ENCODE measurements around the gene DPP10.

Gene DPP10

DNA sequence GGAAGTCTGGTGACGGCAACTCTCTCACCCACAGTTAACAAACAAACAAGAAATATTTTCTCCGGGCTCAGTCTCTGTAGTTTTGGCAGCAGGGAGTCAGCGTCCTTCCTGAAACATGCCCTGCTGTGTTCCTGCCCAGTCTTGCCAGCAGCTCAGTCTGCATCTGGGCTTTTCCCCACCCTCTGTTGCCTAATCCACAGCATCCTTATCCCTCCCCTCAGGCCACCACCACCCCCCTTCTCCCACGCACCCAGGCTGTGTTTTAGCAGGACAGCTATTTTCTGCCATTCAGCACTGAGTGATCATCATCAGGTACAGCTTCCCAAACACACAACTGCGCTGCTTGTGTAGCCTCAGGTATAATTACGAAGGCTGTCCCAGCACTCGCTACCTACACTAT is 168.2 kb downstream of the DPP10 start:
- no peak for DNase-seq

DNA sequence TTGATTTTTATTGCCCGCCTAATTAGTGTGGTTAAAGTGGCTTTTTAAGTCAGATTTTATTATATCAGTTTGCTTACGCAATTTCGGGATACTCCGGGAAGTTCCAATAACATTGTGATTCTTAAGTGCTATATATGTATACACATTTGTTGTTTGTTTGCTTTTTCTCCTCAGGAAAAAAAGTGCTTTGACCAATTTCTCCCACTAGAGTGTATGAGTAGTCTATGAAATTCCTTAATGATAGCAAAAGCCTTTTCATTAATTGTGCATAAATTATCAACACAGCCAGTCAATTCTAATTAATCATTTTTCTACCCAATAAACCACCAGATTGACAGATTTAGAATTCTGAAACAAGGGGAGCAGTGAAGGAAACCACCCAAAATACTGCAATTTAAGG is 172.2 kb downstream of the DPP10 start:
- DNase-seq, result no peak

DNA sequence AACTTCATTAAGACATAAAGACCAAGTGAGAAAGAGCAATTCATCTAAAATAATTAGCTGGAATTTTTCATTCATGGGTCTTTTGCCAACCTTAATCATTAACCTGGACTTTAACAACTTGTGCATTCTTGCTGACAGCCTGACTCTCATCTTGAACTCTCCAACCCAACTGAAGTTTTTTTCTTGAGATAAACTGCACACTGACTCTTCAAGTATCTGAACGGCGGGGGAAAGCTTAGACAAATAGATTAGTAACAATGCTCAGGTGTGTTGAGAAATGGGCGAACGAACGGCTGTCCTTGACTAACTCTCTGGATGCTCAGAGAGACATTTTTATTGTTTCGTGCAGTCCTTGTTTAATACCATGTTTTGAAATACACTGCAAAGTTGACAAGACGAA is 186.0 kb downstream of the DPP10 start:
- DNase-seq, result no peak

DNA sequence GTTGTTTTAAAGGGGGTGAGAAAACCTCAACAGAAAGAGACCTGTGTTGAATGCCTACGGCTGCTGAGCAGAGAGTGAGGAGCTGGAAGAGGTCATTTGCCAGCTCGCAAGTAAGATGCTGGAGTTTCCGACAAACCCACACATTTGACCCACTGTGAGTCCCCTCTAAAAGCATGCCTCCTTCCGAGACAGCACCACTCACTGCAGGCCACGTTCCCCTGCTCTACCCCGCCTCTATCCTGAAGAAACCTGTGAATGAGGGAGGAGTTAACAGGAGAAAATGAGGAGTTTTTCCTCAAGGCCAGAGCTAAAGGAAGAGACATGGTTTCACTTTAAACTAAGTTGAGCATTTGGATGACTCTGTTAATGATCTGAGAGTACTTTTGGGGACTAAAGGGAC is 188.7 kb downstream of the DPP10 start:
- DNase-seq, result no peak

DNA sequence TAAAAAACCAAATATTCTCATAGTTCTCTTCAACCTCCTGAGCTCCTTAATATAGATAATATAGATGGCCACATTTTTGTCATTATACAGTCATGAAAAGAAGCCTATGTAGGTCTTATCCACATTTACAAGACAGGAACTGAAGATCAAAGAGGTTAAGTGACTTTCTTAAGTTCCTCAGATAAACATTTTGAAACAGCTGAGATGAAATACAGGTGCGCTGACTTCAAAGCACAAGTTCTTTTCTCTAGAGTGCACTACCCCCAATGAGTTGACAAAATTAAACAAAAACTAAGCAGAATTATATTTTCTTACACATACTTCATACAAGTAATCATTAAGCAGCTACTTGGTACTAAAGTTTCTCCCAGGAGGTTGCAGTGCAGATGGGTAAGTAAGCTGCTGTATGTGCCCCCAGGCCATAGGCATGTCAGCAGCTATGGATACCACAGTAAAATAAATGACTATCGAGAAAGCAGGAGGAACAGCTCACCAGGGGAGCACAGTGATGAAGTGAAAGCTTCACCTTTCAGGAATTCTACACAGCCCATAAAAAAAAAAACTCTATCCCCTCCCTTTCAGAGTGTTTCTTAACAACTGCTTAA is 199.8 kb downstream of the DPP10 start:
- DNase-seq, result no peak

DNA sequence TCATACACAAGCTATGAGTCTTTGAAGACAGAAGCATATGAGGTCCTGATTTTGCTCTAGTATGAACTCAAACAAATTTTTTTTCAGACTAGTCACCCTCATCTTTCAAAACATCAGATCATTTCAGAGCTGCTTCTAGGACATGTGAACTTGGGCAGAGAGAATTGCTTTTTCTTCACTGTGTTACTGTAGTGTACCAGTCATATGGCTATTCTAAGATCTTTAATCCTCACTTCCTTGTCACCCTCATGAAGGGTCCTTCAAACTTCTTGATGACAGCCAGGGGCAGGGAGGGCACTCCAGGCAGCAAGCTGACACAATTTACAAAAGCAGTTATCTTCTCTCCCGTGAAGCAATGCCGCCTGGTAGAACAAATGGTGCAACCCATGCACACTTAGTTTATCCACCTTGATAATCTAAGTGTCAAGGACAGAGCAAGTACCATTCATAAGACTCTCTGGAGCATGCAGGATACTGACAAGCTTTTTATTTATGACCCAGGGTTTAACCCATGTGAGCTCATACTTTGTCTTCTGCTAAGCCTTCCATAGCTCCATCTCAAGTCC is 200.6 kb downstream of the DPP10 start:
- no peak for DNase-seq

DNA sequence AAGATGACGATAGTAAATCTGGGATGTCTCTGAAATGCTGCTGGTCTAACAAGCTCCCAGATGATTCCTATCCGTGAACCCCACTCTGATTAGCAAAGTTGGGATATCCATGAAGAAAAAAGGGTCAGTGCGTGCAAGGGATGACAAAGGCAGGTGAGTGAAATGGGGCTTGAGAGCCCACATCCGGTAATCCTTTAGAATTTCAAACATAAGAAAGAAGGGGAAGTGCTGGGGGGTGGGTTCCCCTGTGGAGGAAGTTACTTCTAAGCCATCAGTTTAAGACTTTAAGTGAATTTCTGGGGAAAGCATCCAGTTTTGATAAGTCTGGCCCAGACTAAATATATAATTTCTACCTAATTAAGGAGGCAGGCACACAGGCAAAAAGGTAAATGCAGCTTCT is 209.5 kb downstream of the DPP10 start:
- no peak for DNase-seq

DNA sequence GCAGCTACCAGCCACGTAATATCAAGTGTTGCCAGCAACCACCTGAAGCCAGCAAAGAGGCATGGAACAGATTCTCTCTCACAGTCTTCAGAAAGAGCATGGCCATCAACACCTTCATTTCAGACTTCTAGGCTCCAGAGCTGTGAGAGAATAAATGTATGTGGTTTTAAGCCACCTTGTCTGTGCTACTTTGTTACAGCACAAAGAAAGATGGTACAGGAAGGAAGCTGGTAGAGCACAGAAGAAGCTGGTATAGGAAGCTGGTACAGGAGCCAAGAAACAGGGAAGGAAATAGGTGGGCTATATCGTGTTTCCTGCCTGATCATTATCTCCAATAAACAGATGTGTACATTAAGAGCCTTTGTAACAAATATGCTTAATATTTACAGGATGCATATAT is 217.4 kb downstream of the DPP10 start:
- no peak for DNase-seq

DNA sequence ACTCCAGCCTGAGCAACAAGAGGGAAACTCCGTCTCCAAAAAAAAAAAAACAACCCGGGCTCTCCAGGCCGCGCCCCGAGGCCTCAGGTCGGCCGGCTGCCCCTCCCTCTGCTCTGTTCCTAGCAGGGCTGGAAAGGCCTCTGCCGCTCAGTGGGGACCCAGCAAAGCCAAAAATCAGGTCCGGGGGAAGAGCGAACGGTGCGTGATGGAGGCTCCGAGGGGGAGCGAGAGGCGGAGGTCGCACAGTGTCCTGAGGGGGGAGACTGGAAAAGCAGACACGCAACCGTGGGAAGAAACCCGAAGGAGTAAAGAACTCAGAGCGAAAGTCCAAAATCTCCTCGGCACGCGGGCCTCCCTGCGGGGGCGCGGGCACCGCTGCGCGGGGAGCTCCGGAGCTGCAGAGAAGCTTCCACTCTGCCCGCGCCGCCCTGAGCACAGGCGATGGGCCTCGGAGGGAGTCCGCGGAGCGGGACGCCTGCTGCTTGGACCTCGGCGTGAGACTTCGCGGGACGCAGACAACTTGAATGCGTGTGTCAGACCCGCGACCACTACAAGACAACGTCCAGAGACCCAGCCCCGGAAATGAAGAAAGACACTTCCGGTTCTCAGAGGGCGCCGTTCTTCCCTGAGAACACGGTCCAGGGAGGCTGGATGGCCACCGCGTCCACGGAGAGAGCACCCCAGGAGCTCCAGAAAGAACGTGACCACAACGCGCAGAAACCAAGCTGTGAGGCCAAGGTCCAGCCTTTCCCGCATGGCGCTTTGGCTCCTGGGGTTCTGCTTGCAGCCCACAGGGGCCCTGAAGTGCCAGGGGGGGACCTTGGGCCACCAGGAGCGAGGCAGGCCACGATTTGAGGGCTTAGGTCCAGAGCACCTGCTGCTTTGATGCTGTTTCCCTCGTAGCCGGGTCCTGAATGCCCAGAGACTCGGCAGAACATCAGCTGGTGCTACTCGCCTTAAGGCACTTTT is 219.8 kb downstream of the DPP10 start:
- no peak for DNase-seq

DNA sequence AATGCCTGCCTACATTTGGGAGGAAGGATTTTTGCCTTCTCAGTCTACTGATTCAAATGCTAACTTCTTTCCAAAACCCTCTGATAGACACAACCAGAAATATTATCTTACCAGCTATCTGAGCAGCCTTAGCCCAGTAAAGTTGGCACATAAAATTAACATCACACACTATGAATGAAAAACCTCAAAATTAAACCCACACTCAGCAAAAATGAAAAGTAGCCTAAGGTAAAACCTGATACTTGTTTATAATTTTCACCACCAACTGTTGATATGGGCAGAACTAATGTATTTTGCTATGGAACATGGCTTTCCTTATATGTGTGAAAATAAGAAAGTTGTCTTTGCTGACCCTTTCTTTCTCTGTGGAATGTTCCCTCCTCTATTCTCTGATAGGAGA is 226.0 kb downstream of the DPP10 start:
- DNase-seq, result no peak

DNA sequence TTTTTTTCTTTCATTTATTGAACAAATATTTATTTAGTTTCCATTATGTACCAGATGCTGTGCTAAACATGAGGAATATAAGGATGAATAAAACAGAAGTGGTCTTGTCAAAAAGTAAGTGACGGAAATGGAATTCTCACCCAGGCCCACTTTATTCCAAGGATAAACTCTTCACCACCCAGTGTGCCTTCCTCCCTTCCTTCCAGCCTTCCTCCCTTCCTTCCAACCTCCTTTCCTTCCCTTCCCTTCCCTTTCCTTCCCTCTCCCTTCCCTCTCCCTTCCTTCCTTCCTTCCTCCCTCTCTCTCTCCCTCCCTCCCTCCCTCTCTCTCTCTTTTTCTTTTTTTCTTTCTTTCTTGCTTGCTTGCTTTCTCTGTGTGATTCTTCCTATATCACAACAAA is 240.8 kb downstream of the DPP10 start:
- DNase-seq, result no peak

DNA sequence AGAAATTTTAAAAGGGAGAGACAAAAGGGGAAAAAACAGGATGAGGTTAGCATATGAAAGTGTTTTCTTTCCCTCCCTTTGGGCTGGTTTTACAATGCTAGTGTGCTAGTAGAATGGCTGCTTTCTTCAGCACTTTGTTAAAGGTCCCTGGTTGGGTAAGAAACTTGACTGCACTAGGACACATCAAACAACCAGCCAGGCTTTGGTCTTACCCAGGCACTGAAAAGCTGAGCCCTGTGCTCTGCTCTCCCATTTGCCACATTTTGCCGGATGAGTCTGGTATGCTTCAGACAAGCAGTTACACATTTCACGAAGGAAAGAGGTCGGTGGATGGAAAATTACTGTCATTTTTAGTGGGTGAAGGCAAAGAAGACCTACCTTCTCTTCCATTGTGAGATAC is 242.0 kb downstream of the DPP10 start:
- DNase-seq, result no peak

DNA sequence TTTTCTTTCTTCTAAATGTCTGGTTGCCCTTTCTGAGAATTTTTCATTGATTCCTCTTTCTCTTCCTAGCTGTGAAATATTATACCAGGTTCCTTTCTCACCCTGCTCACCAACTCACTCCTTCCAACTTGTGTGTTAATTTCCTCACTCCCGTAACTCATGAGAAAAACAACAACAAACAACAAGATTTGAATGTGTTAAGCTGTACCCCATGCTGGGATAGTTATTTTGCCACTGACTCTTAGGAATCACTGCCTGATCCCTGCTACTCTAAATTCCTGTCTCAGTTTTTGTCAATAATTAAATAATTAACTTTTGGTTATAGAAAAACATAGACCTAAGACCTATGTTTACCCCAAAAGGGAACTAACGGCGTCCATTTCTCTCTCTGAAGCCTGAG is 242.7 kb downstream of the DPP10 start:
- no peak for DNase-seq

DNA sequence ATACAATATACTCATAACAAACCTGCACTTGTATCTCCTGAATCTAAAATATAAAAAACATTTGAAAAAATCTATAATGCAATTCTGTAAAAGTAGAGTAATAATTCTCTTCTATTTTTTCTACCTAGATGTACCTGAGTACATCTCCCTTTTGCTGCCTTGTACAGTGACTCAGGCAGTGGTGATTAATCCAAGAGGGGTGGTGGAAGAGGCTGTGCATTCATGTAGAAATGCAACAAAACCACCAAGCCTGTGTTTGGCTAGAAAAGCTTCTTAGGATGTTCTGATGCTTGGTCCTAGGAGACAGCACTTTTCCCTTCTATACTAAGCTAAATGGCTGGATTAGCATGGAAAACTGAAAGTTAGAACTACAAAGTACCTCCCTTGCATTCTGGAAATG is 245.8 kb downstream of the DPP10 start:
- no peak for DNase-seq

DNA sequence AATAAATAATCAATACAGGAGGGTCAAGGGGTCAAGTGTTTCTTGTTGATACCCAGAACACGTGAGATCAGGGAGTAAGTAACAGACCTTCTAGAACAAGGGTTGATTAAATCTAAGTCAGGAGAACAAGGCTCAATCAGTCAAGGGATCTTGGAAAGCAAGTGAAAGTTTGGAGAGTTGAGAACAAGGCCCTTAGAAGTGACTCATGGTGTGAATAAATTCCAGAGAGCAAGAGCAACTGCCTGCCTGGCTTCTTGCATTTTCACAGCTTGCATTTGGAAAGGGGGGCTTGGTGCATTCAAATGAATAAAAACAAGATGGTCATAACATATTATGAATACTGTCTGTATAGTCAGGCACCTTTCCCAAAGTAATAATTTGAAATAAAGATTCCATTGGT is 256.1 kb downstream of the DPP10 start:
- no peak for DNase-seq

DNA sequence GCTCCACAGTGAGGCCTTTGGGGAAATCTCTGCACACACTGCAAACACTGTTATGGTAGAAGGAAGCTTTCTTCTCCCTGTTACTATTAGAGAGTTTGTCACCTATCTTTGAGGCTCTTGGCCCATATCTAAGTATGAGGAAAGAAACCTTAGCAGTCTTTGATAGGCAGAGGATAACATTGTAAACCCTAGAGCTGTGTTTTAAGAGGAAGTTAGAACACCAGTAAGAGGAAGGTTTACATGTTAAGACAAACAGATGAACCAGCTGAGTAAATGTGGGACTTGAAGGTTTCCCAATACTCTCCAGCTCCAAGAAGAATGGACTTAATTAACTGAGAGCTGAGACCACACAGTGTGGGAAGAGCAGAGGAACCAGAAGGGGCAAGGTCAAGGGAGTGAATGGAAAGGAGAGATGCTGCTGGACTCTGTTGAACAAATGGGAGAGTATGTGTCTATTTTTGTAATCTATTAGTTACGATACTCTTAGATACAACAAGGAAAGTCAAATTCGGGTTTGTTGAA is 257.0 kb downstream of the DPP10 start:
- no peak for DNase-seq

DNA sequence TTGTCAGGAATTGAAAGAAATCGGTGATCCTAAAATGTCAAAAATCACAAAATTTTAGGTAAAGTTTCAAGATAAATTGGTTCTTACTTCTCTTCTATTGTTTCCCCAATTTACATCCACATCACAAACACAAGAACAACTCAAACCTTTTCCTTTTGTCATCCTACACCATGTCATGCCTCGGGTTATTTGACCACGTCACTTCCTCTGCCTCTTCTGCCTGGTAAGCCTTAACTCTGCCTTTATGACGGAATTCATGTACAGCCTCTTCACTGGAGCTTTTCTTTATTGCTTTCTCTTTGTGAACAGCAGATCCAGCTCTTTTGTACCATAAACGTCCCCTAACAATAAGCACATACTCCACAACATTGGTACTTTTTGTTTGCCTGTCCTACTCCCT is 258.0 kb downstream of the DPP10 start:
- DNase-seq, result no peak

DNA sequence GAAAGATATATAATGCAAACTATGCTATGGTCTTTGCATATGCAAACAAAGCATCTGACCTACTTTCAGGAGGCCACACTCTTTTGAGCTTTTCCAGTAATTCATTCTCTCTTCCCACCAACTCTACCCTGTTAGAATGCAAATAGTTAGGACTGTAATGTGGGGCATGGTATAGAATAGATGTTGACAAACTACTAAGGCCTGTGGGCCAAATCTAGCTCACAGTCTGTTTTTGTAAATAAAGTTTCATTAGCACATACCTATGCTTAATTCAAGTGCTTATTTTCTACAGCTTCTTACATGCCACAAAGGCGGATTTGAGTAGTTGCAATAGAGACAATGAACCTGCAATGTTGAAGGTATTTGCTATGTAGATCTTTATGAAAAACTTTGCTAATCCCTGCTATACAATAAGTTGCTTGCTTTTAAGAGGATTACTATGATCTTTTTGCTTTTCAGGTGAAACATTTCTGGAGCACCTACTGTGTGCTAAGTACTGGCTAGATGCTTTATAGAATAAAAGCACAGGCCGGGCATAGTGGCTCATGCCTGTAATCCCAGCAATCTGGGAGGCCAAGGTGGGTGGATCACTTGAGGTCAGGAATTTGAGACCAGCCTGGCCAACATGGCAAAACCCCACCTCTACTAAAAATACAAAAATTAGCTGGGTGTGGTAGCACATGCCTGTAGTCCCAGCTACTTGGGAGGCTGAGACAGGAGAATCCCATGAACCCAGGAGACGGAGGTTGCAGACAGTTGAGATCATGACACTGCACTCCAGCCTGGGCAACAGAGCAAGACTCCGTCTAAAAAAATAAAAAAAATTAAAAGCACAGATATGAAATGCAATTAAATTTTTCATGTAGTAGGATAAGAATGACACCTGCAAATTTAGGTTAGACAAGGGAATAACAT is 267.8 kb downstream of the DPP10 start:
- no peak for DNase-seq

DNA sequence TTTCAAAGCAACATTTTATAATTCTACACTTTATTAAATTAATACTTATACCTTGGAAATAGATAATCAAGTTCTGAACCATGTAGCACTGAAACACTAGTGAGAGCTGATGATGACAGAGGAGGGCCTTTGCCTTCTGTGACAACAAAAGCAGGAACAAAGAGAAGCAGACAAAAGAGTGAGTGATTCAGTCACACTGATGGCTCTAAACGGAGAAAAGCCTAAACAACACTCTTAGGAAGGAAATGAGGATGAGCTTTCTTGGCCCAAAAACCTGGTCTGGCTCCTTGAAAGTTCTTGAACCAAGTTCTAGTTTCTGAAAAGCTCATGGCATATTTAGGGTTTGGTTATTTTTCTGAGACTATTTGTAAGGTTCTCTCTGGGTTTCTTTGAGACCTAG is 271.9 kb downstream of the DPP10 start:
- no peak for DNase-seq

DNA sequence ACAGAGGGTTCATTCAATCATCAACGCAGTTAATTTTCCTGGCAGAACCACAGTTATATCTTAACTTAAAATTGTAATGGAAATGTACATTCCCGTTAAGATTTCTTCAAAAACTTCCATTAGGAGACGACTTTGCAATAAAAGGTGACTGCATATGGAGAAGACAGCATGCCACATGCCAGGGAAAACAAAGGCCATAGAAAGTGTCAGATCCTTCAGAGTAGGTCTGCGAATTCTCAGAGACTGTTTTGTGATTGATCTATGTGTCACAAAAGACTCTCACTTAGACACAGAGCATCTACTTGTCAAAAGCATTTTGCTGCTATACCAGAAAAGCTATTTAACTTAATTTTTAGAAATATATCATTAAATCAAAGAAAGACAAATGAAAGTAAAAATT is 274.6 kb downstream of the DPP10 start:
- no peak for DNase-seq

DNA sequence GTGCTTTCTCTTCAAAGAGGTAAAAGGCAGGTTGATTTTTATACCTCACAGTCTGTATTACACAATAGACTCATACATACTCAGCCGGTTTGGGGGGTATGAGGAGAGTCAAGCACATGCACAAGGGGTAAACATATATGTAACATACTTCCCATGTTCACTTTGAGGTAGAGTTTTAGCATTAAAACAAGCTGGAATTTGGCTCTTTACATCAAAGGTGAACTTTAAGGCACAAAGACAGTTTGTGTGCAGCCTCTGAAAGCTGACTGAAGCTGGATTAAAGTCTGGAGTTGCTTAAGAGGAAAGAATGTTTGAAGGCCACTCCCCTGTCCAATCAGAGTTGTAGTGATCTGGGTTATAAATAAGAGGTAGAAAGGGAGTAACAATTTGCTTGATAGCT is 282.0 kb downstream of the DPP10 start:
- no peak for DNase-seq

DNA sequence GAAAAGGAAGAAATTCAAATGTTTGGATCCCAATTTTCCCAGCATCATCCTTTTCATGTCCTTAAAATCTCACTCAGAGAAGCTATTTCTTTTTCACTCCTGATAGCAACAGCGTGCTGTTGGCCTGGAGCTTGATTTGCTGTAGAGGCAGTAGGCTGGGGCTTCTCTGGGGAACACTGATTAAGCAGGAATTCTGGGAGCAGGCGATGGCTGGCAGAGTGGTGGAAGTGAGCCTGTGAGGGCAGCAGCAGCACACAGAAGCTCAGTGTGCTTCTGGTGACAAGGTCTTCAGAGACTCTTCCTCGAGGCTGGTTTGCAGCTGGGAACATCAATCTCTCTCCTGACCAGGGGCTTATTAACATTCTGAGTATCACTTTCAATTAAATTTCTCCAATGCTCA is 284.6 kb downstream of the DPP10 start:
- DNase-seq, result no peak

DNA sequence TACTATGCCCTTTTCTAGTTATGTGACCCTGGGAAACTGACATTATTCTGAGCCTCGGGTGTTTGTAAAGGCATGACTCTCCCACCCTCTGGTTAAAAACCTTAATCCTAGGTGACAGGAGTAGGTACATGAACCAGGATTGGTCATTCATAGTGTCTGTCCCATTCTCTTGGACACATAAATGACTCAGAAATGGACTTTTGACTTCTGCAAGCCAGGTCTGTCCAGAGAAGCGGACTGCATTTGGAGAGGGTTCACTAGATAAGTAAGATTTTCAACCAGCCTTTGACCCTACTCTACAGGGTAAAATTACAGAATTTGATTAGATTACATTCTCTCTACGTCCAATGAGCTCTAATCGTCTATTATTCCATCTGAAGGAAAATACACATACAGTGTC is 285.9 kb downstream of the DPP10 start:
- DNase-seq, result no peak

Data from NK-92 treated with Interleukin-12 subunit alpha and Interleukin-12 subunit beta, amount 100 ng/mL, for 24 hours (cell line).